Right lobe of liver (tissue), 6 donors: ENCODE data around the gene C5orf46. TPM values are rescaled to one million over a fixed set of nuclear protein-coding genes. Genes with fewer than 3 reads are reported as not detected.
A peak's percentile ranks its signal among the peaks of the same experiment; 100 is the strongest.

Source experiments
- ATAC-seq, 4 donors: fragments of 200-7000 bp; cut with Tn5 transposase; one replicate each; pipeline ENCODE4 v1.9.1; 2020; ENCODE audit warnings: mild to moderate bottlenecking in 4 of 4, moderate library complexity in 4 of 4
- DNase-seq, 3 donors: peaks; one replicate each; pipeline ENCODE4 v3.0.0-alpha.2; 2020
- H3K27ac ChIP-seq, 3 donors: fragments of 200-600 bp; one replicate each; pipeline ENCODE4 v1.8.0; 2022
- H3K27me3 ChIP-seq, 2 donors: fragments of 200-600 bp; one replicate each; pipeline ENCODE4 v1.8.0; 2022
- H3K36me3 ChIP-seq, 4 donors: fragments of 200-600 bp; sonication (generic) in 1 of 4; one replicate each; pipeline versions ENCODE4 v1.5.1 to v1.8.0; 2017 to 2022; ENCODE audit warnings: control low read depth in 1 of 4
- H3K4me1 ChIP-seq, 4 donors: fragments of 200-600 bp; sonication (generic) in 1 of 4; one replicate each; pipeline versions ENCODE4 v1.5.1 to v1.8.0; 2017 to 2022; ENCODE audit warnings: control low read depth in 1 of 4
- H3K4me3 ChIP-seq, 3 donors: fragments of 200-600 bp; one replicate each; pipeline ENCODE4 v1.8.0; 2022
- H3K9me3 ChIP-seq, 4 donors: fragments of 200-600 bp; sonication (generic) in 1 of 4; one replicate each; pipeline versions ENCODE4 v1.5.1 to v1.8.0; 2017 to 2022; ENCODE audit warnings: control low read depth in 1 of 4
- CTCF ChIP-seq, 4 donors: fragments of 200-600 bp in 3 of 4; fragments of 450-650 bp in 1 of 4; IDR thresholded peaks; one replicate each; pipeline versions ENCODE4 v1.5.1 to v1.8.0; 2016 to 2022; ENCODE audit warnings: antibody characterized with exemption in 4 of 4, mild to moderate bottlenecking in 2 of 4
- POLR2A ChIP-seq: fragments of 450-650 bp; IDR thresholded peaks from one replicate; pipeline ENCODE4 v1.6.1; 2017; ENCODE audit warnings: antibody characterized with exemption, mild to moderate bottlenecking
- WGBS: methylation state at CpG from one replicate; pipeline ENCODE4 v1.1.6; 2018; ENCODE audit warnings: low coverage, low lambda C conversion rate; ENCODE audit not compliant: insufficient coverage; ENCODE audit errors: missing lambda C conversion rate; 5-methylcytosine and 5-hydroxymethylcytosine counted together
- intact Hi-C, 2 donors: fragments of 100-400 bp; cut with DNase I; formaldehyde crosslinking; loops; one replicate each; pipeline versions ENCODE4 v1.11.2 to v1.14.1; 2022
- total RNA-seq, 6 experiments: library from RNA; depleted of rRNA in 2 of 6; stranded (reverse); fragments of >200 nt in 2 of 6; fragmentation: NEBNext Ultra II Directional in 3 of 6; extraction: Animal tissue kit (Norgen Biotek cat#: 25700) in 3 of 6; gene quantifications; one replicate each; pipeline versions ENCODE4 v1.1.0 to v1.2.4, GENCODE V29; 2016 to 2023
- donor health status: DM: no; HTN: yes; CAD: no.
- donor health status: DM: no; HTN: no; CAD: no.
- donor health status: DM: no; HTN: no; CAD: no.
- donor health status: DM: no; HTN: yes; CAD: no.
- donor health status: DM: no; HTN: yes; CAD: no.

Gene C5orf46
- total RNA-seq, 6 experiments from 2014 or later: 0.84 TPM; not detected in 5

GRCh38 chr5:147892696-147893296 is 13.5 kb downstream of the C5orf46 start:
- no peaks in the 10 kb centered on the region for H3K4me1 ChIP-seq
- WGBS: 53% methylated on average over 3 of the region's 3 CpGs
- ATAC-seq (no peak), DNase-seq (no peak)
- no peaks in the 10 kb centered on the region for H3K36me3 ChIP-seq
- no peak overlapping the region for H3K27ac ChIP-seq
- intact Hi-C loops: no loop called here
- no peak for TF ChIP-seq POLR2A
- TF ChIP-seq CTCF (IDR thresholded peaks at IDR 0.05): no peak
- H3K9me3 ChIP-seq: no peaks in the 10 kb centered on the region
- no peaks in the 10 kb centered on the region for H3K27me3 ChIP-seq
- H3K4me3 ChIP-seq: no peak overlapping the region

- Histone ChIP-seq H3K27ac (no peak overlapping the region), H3K9me3 (no peaks in the 10 kb centered on the region), H3K27me3 (no peaks in the 10 kb centered on the region), H3K4me1 (no peaks in the 10 kb centered on the region), H3K36me3 (no peaks in the 10 kb centered on the region), H3K4me3 (no peak overlapping the region)
- ATAC-seq (no peak), DNase-seq (no peak)
- intact Hi-C loops: loop anchor here (5.0 to 10.0 kb wide), 2 partner anchors 47 to 49 kb away; no protein-coding TSS in a partner anchor
- WGBS: 67% methylated on average over 2 of the region's 2 CpGs
- no peak for TF ChIP-seq POLR2A
- TF ChIP-seq CTCF (IDR thresholded peaks at IDR 0.05): no peak
Observed at GRCh38 chr5:147887930-147888329, 18.4 kb downstream of the C5orf46 start.

GRCh38 chr5:147887026-147887627 is 19.2 kb downstream of the C5orf46 start:
- TF ChIP-seq POLR2A: no peak
- TF ChIP-seq CTCF (IDR thresholded peaks at IDR 0.05): peak; percentile 66 to 75 (median 72)
- Histone ChIP-seq H3K36me3 (no peaks in the 10 kb centered on the region), H3K4me1 (no peaks in the 10 kb centered on the region), H3K27me3 (no peaks in the 10 kb centered on the region), H3K4me3 (no peak overlapping the region), H3K9me3 (no peaks in the 10 kb centered on the region), H3K27ac (no peak overlapping the region)
- 6% methylated on average over 3 of the region's 3 CpGs for WGBS
- ATAC-seq (peak; percentile 57 to 71 (median 65)), DNase-seq (no peak)
- intact Hi-C loops: loop anchor here (5.0 to 10.0 kb wide), 2 partner anchors 48 to 50 kb away; no protein-coding TSS in a partner anchor

GRCh38 chr5:147882586-147883313 is 23.6 kb downstream of the C5orf46 start:
- H3K27ac ChIP-seq: no peak overlapping the region
- DNase-seq: no peak
- H3K4me3 ChIP-seq: no peak overlapping the region
- H3K4me1 ChIP-seq: no peaks in the 10 kb centered on the region
- ATAC-seq: peak in 2 of 4 donors; percentile 23 to 48
- H3K27me3 ChIP-seq: no peaks in the 10 kb centered on the region
- TF ChIP-seq POLR2A: no peak
- TF ChIP-seq CTCF (IDR thresholded peaks at IDR 0.05): no peak
- WGBS: 47% methylated on average over 5 of the region's 6 CpGs
- H3K9me3 ChIP-seq: no peaks in the 10 kb centered on the region
- H3K36me3 ChIP-seq: no peaks in the 10 kb centered on the region
- intact Hi-C loops: loop anchor here in 1 of 2 donors (10.0 kb wide), 1 partner anchor 52 kb away; no protein-coding TSS in a partner anchor
